GM23338 (cell line): ENCODE results near the gene COL8A2. TPM values are rescaled to one million over a fixed set of nuclear protein-coding genes. Genes with fewer than 3 reads are reported as not detected.

Experiments used
- ATAC-seq: fragments of 200-7000 bp; cut with Tn5 transposase; 3 replicates; pipeline ENCODE4 v1.9.1; 2020
- DNase-seq: peaks from one replicate; pipeline ENCODE4 v3.0.0-alpha.2; 2015; ENCODE audit warnings: low spot score
- H2AFZ ChIP-seq: fragments of 200-600 bp; sonication (generic); 2 replicates; pipeline ENCODE4 v1.8.0; 2016; ENCODE audit warnings: antibody characterized with exemption, mild to moderate bottlenecking, moderate library complexity
- H3F3A ChIP-seq: fragments of 200-600 bp; sonication (generic); replicated peaks from 2 replicates; pipeline ENCODE4 v1.8.0; 2017; ENCODE audit warnings: antibody characterized with exemption, mixed run types, low read depth
- H3K27ac ChIP-seq: fragments of 200-600 bp; sonication (generic); 2 replicates; pipeline ENCODE4 v1.6.1; 2016; ENCODE audit warnings: low read depth
- H3K27me3 ChIP-seq: fragments of 200-600 bp; sonication (generic); 2 replicates; pipeline ENCODE4 v1.8.0; 2016; ENCODE audit warnings: mild to moderate bottlenecking, mixed run types, moderate library complexity; ENCODE audit not compliant: insufficient read depth
- H3K36me3 ChIP-seq: fragments of 200-600 bp; sonication (generic); 2 replicates; pipeline ENCODE4 v1.8.0; 2016; ENCODE audit warnings: mild to moderate bottlenecking; ENCODE audit not compliant: insufficient read depth
- H3K4me1 ChIP-seq: fragments of 200-600 bp; sonication (generic); 2 replicates; pipeline ENCODE4 v1.8.0; 2016; ENCODE audit warnings: mild to moderate bottlenecking, moderate library complexity; ENCODE audit not compliant: insufficient read depth
- H3K4me2 ChIP-seq: fragments of 200-600 bp; sonication (generic); 2 replicates; pipeline ENCODE4 v1.7.1; 2017; ENCODE audit warnings: mixed run types
- H3K4me3 ChIP-seq: fragments of 200-600 bp; sonication (generic); 2 replicates; pipeline ENCODE4 v1.6.1; 2016; ENCODE audit warnings: mixed run types
- H3K79me2 ChIP-seq: fragments of 200-600 bp; sonication (generic); replicated peaks from 2 replicates; pipeline ENCODE4 v1.8.0; 2017; ENCODE audit warnings: mild to moderate bottlenecking; ENCODE audit not compliant: insufficient read depth
- H3K9me2 ChIP-seq: fragments of 200-600 bp; sonication (generic); 2 replicates; pipeline ENCODE4 v1.8.0; 2017; ENCODE audit not compliant: insufficient read depth
- H4K20me1 ChIP-seq: fragments of 200-600 bp; sonication (generic); replicated peaks from 2 replicates; pipeline ENCODE4 v1.8.0; 2017; ENCODE audit warnings: mild to moderate bottlenecking; ENCODE audit not compliant: insufficient read depth
- H3K27ac Mint-ChIP-seq: 2 replicates; pipeline ENCODE4 v1.8.0; 2020; ENCODE audit warnings: inconsistent platforms, mild to moderate bottlenecking, moderate library complexity, mixed read lengths
- H3K27me3 Mint-ChIP-seq: 3 replicates; pipeline ENCODE4 v1.8.0; 2022; ENCODE audit warnings: low read depth, mild to moderate bottlenecking, moderate library complexity, mixed read lengths, inconsistent platforms; ENCODE audit not compliant: insufficient read depth, poor library complexity
- H3K36me3 Mint-ChIP-seq: 3 replicates; pipeline ENCODE4 v1.8.0; 2021; ENCODE audit warnings: low read depth, mild to moderate bottlenecking, inconsistent platforms, moderate library complexity, mixed read lengths
- H3K4me1 Mint-ChIP-seq: 3 replicates; pipeline ENCODE4 v1.8.0; 2020; ENCODE audit warnings: mild to moderate bottlenecking, inconsistent platforms, mixed read lengths
- H3K4me3 Mint-ChIP-seq: 3 replicates; pipeline ENCODE4 v1.8.0; 2021; ENCODE audit warnings: moderate library complexity, mild to moderate bottlenecking, inconsistent platforms, mixed read lengths
- H3K9me3 Mint-ChIP-seq: 3 replicates; pipeline ENCODE4 v1.8.0; 2020; ENCODE audit warnings: moderate library complexity, mild to moderate bottlenecking, inconsistent platforms, mixed read lengths
- EZH2phosphoT487 ChIP-seq: fragments of 200-600 bp; sonication (generic); IDR thresholded peaks from one replicate; pipeline ENCODE4 v1.8.1; 2018; ENCODE audit warnings: antibody characterized with exemption; ENCODE audit not compliant: unreplicated experiment
- JUNB ChIP-seq: IDR thresholded peaks from one replicate; pipeline ENCODE4 v1.6.1; 2016; ENCODE audit warnings: antibody characterized with exemption; ENCODE audit not compliant: unreplicated experiment
- STAT1 ChIP-seq: IDR thresholded peaks from one replicate; pipeline ENCODE4 v1.6.1; 2016; ENCODE audit warnings: antibody characterized with exemption; ENCODE audit not compliant: unreplicated experiment
- ZNF114 ChIP-seq: fragments of 250-450 bp; sonication (Bioruptor Pico); IDR thresholded peaks from 2 replicates; pipeline ENCODE4 v1.5.0; 2020; ENCODE audit warnings: mild to moderate bottlenecking, moderate library complexity
- polyA plus RNA-seq: library from polyadenylated mRNA; unstranded; fragments of >200 nt; fragmentation: Nextera tagmentation; extraction: Ambion mirVana; gene quantifications from 2 replicates; pipeline ENCODE4 v1.2.1, GENCODE V29; 2016
- total RNA-seq: library from RNA; depleted of rRNA; stranded (reverse); fragments of >200 nt; shearing (Covaris generic); gene quantifications from 2 replicates; pipeline ENCODE4 v1.2.3, GENCODE V29; 2014
- TF ChIP-seq, protein P1 (sequence below): fragments of 250-450 bp; sonication (Bioruptor Pico); IDR thresholded peaks from 2 replicates; pipeline ENCODE4 v1.5.0; 2020; ENCODE audit warnings: mild to moderate bottlenecking, moderate library complexity
- TF ChIP-seq, protein P2 (sequence below): IDR thresholded peaks from 2 replicates; pipeline ENCODE4 v1.6.1; 2016; ENCODE audit warnings: antibody characterized with exemption
- TF ChIP-seq, protein P3 (sequence below), 2 experiments: fragments of 200-600 bp in 1 of 2; sonication (generic) in 1 of 2; conservative IDR thresholded peaks; 2 replicates each; pipeline versions ENCODE4 v1.5.1 to v1.6.1; 2016 to 2017; ENCODE audit warnings: antibody characterized with exemption in 2 of 2, low read depth in 2 of 2, mild to moderate bottlenecking in 2 of 2, moderate library complexity in 1 of 2
- TF ChIP-seq, protein P4 (sequence below): IDR thresholded peaks from one replicate; pipeline ENCODE4 v1.6.1; 2018; ENCODE audit warnings: antibody characterized with exemption; ENCODE audit not compliant: unreplicated experiment

COL8A2 gene
- total and polyA plus RNA-seq, 2 experiments from 2014 or later: 0.95 to 4.9 TPM

DNA sequence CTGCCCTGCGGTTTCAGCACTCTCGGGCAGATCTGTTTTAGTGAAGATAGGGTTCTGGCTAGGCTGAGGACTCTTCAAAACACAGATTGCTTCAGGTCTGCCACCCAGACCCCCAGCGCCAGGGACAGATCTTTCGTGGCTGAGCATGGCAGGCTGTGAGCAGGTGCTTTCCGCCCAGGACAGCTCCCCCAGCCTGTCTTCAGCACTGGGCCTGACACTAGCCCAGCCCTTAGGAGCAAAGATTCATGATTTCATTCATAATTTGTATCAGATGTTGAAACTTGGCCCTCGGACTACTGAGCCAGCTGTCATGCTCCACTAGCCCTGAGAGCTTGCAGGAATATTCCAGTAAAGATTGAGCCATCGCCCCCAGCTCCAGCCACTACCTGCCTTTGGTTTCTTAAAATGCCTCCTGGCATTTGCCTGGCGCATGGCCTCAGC, 30.4 kb downstream of the COL8A2 start (continued):
- TF ChIP-seq, protein P1, sequence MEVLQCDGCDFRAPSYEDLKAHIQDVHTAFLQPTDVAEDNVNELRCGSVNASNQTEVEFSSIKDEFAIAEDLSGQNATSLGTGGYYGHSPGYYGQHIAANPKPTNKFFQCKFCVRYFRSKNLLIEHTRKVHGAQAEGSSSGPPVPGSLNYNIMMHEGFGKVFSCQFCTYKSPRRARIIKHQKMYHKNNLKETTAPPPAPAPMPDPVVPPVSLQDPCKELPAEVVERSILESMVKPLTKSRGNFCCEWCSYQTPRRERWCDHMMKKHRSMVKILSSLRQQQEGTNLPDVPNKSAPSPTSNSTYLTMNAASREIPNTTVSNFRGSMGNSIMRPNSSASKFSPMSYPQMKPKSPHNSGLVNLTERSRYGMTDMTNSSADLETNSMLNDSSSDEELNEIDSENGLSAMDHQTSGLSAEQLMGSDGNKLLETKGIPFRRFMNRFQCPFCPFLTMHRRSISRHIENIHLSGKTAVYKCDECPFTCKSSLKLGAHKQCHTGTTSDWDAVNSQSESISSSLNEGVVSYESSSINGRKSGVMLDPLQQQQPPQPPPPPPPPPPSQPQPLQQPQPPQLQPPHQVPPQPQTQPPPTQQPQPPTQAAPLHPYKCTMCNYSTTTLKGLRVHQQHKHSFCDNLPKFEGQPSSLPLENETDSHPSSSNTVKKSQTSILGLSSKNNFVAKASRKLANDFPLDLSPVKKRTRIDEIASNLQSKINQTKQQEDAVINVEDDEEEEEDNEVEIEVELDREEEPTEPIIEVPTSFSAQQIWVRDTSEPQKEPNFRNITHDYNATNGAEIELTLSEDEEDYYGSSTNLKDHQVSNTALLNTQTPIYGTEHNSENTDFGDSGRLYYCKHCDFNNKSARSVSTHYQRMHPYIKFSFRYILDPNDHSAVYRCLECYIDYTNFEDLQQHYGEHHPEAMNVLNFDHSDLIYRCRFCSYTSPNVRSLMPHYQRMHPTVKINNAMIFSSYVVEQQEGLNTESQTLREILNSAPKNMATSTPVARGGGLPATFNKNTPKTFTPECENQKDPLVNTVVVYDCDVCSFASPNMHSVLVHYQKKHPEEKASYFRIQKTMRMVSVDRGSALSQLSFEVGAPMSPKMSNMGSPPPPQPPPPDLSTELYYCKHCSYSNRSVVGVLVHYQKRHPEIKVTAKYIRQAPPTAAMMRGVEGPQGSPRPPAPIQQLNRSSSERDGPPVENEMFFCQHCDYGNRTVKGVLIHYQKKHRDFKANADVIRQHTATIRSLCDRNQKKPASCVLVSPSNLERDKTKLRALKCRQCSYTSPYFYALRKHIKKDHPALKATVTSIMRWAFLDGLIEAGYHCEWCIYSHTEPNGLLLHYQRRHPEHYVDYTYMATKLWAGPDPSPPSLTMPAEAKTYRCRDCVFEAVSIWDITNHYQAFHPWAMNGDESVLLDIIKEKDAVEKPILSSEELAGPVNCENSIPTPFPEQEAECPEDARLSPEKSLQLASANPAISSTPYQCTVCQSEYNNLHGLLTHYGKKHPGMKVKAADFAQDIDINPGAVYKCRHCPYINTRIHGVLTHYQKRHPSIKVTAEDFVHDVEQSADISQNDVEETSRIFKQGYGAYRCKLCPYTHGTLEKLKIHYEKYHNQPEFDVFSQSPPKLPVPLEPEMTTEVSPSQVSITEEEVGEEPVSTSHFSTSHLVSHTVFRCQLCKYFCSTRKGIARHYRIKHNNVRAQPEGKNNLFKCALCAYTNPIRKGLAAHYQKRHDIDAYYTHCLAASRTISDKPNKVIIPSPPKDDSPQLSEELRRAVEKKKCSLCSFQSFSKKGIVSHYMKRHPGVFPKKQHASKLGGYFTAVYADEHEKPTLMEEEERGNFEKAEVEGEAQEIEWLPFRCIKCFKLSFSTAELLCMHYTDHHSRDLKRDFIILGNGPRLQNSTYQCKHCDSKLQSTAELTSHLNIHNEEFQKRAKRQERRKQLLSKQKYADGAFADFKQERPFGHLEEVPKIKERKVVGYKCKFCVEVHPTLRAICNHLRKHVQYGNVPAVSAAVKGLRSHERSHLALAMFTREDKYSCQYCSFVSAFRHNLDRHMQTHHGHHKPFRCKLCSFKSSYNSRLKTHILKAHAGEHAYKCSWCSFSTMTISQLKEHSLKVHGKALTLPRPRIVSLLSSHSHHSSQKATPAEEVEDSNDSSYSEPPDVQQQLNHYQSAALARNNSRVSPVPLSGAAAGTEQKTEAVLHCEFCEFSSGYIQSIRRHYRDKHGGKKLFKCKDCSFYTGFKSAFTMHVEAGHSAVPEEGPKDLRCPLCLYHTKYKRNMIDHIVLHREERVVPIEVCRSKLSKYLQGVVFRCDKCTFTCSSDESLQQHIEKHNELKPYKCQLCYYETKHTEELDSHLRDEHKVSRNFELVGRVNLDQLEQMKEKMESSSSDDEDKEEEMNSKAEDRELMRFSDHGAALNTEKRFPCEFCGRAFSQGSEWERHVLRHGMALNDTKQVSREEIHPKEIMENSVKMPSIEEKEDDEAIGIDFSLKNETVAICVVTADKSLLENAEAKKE: no peak
- TF ChIP-seq, protein P2, sequence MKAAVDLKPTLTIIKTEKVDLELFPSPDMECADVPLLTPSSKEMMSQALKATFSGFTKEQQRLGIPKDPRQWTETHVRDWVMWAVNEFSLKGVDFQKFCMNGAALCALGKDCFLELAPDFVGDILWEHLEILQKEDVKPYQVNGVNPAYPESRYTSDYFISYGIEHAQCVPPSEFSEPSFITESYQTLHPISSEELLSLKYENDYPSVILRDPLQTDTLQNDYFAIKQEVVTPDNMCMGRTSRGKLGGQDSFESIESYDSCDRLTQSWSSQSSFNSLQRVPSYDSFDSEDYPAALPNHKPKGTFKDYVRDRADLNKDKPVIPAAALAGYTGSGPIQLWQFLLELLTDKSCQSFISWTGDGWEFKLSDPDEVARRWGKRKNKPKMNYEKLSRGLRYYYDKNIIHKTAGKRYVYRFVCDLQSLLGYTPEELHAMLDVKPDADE: no peak

DNA sequence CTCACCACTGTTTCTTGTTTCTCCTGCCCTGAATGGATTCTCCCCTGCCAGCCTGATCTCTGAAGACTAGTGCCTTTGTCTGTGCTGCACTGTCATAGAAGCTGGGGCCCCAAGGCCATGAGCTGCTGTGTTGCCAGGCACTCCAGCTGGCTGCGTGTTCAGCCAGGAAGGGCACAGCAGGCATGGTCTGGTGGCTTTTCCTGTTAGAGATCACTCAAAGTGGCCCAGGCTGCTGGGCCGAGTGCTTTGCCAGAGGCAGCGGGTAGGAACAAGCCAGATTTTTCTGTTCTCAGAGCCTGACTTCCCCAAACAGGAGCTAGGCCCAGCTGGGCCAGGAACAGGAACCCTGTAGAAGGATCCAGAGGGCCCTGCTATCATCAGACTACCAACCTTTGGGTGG, 31.1 kb downstream of the COL8A2 start:
- DNase-seq (no peak), ATAC-seq (no peak)
- Histone ChIP-seq H3F3A (0 out of 2 replicates have a peak, but pooled peaks cover 16% of the 10 kb centered on the region), H3K27me3 (no peaks in the 10 kb centered on the region), H3K27ac (no peak overlapping the region), H3K4me2 (no peak overlapping the region), H3K9me2 (no peaks in the 10 kb centered on the region), H2AFZ (no peak overlapping the region), H3K36me3 (peaks cover 13% of the 10 kb centered on the region; the same call in 1 of the 2 replicates), H3K4me3 (no peak overlapping the region), H3K4me1 (peaks cover 6% of the 10 kb centered on the region), H4K20me1 (peaks cover 3% of the 10 kb centered on the region; the same call in 1 of the 2 replicates), H3K79me2 (peaks cover 13% of the 10 kb centered on the region)
- no peak overlapping the region for H3K27ac Mint-ChIP-seq
- H3K27me3 Mint-ChIP-seq: peaks cover 3% of the 10 kb centered on the region
- H3K36me3 Mint-ChIP-seq: peaks cover 31% of the 10 kb centered on the region
- H3K4me1 Mint-ChIP-seq: peaks cover 23% of the 10 kb centered on the region
- H3K4me3 Mint-ChIP-seq: no peak overlapping the region
- H3K9me3 Mint-ChIP-seq: no peaks in the 10 kb centered on the region; the same call in 2 of the 3 replicates
- TF ChIP-seq, protein P3, sequence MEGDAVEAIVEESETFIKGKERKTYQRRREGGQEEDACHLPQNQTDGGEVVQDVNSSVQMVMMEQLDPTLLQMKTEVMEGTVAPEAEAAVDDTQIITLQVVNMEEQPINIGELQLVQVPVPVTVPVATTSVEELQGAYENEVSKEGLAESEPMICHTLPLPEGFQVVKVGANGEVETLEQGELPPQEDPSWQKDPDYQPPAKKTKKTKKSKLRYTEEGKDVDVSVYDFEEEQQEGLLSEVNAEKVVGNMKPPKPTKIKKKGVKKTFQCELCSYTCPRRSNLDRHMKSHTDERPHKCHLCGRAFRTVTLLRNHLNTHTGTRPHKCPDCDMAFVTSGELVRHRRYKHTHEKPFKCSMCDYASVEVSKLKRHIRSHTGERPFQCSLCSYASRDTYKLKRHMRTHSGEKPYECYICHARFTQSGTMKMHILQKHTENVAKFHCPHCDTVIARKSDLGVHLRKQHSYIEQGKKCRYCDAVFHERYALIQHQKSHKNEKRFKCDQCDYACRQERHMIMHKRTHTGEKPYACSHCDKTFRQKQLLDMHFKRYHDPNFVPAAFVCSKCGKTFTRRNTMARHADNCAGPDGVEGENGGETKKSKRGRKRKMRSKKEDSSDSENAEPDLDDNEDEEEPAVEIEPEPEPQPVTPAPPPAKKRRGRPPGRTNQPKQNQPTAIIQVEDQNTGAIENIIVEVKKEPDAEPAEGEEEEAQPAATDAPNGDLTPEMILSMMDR (conservative IDR thresholded peaks at IDR 0.05; ENCODE audit: low read depth in 2 of 2): no peak
- TF ChIP-seq JUNB (no peak), EZH2phosphoT487 (no peak), STAT1 (no peak), ZNF114 (CRISPR knock-in tag) (no peak)
- TF ChIP-seq, protein P4, sequence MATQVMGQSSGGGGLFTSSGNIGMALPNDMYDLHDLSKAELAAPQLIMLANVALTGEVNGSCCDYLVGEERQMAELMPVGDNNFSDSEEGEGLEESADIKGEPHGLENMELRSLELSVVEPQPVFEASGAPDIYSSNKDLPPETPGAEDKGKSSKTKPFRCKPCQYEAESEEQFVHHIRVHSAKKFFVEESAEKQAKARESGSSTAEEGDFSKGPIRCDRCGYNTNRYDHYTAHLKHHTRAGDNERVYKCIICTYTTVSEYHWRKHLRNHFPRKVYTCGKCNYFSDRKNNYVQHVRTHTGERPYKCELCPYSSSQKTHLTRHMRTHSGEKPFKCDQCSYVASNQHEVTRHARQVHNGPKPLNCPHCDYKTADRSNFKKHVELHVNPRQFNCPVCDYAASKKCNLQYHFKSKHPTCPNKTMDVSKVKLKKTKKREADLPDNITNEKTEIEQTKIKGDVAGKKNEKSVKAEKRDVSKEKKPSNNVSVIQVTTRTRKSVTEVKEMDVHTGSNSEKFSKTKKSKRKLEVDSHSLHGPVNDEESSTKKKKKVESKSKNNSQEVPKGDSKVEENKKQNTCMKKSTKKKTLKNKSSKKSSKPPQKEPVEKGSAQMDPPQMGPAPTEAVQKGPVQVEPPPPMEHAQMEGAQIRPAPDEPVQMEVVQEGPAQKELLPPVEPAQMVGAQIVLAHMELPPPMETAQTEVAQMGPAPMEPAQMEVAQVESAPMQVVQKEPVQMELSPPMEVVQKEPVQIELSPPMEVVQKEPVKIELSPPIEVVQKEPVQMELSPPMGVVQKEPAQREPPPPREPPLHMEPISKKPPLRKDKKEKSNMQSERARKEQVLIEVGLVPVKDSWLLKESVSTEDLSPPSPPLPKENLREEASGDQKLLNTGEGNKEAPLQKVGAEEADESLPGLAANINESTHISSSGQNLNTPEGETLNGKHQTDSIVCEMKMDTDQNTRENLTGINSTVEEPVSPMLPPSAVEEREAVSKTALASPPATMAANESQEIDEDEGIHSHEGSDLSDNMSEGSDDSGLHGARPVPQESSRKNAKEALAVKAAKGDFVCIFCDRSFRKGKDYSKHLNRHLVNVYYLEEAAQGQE: no peak
